ENCODE measurements around the gene PRKCE.

Gene PRKCE

DNA sequence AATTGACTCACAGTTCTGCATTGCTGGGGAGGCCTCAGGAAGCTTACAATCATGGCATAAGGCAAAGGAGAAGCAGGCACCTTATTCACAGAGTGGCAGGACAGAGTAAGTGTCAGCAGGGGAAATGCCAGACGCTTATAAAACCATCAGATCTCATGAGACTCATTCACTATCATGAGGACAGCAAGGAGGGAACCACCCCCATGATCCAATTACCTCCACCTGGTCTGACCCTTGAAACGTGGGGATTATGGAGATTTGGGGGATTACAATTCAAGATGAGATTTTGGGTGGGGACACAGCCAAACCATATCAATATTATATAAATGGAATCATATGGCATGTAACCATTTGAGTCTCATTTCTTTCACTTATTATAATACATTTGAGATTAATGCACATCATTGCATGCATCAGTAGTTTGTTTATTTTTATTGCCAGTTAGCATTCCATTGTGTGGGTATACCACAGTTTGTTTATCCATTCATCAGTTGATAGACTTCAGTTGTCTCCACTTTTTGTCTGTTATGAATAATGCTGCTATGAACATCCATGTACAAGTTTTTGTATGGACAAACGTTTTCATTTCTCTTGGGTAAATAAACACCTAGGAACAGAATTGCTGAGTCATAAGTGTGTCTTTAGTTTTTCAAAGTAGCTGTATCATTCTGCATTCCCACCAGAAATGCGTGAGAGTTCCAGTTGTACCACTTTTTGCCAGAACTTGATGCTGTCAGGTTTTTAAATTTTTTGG, 34.6 kb upstream of the PRKCE start:
- Histone ChIP-seq H3K4me1 (ENCODE audit: insufficient read depth, low read length) (no peaks in the 10 kb centered on the region), H3K27ac (ENCODE audit: low read depth, low read length) (no peak overlapping the region), H3K9me3 (ENCODE audit: low read length) (no peaks in the 10 kb centered on the region), H3K27me3 (ENCODE audit: control insufficient read depth in 1 of 2, insufficient read depth in 2 of 2, low read length in 2 of 2) (no peaks in the 10 kb centered on the region), H3K36me3 (ENCODE audit: insufficient read depth, low read length) (no peaks in the 10 kb centered on the region), H3K9ac (ENCODE audit: low read length) (no peak overlapping the region), H3K4me3 (ENCODE audit: low read depth in 1 of 2, low read length in 2 of 2) (no peak overlapping the region)

- Histone ChIP-seq H3K4me1 (ENCODE audit: insufficient read depth, low read length) (no peaks in the 10 kb centered on the region), H3K4me3 (ENCODE audit: low read depth in 1 of 2, low read length in 2 of 2) (no peak overlapping the region), H3K36me3 (ENCODE audit: insufficient read depth, low read length) (no peaks in the 10 kb centered on the region), H3K27ac (ENCODE audit: low read depth, low read length) (no peak overlapping the region), H3K27me3 (ENCODE audit: control insufficient read depth in 1 of 2, insufficient read depth in 2 of 2, low read length in 2 of 2) (no peaks in the 10 kb centered on the region), H3K9me3 (ENCODE audit: low read length) (no peaks in the 10 kb centered on the region), H3K9ac (ENCODE audit: low read length) (no peak overlapping the region)
These were observed 34.0 kb upstream of the PRKCE start for GRCh38 chr2:45617496-45617895.

- Histone ChIP-seq H3K27me3 (ENCODE audit: control insufficient read depth in 1 of 2, insufficient read depth in 2 of 2, low read length in 2 of 2) (no peaks in the 10 kb centered on the region), H3K27ac (ENCODE audit: low read depth, low read length) (no peak overlapping the region), H3K36me3 (ENCODE audit: insufficient read depth, low read length) (no peaks in the 10 kb centered on the region), H3K4me3 (ENCODE audit: low read depth in 1 of 2, low read length in 2 of 2) (no peak overlapping the region), H3K4me1 (ENCODE audit: insufficient read depth, low read length) (no peaks in the 10 kb centered on the region), H3K9me3 (ENCODE audit: low read length) (no peaks in the 10 kb centered on the region), H3K9ac (ENCODE audit: low read length) (no peak overlapping the region)
These were observed 29.0 kb upstream of the PRKCE start for GRCh38 chr2:45622336-45623075.

- no peaks in the 10 kb centered on the region for H3K27me3 ChIP-seq (ENCODE audit: control insufficient read depth in 1 of 2, insufficient read depth in 2 of 2, low read length in 2 of 2)
- no peaks in the 10 kb centered on the region for H3K9me3 ChIP-seq (ENCODE audit: low read length)
- no peak overlapping the region for H3K27ac ChIP-seq (ENCODE audit: low read depth, low read length)
- no peak overlapping the region for H3K9ac ChIP-seq (ENCODE audit: low read length)
- H3K4me3 ChIP-seq (ENCODE audit: low read depth in 1 of 2, low read length in 2 of 2), result no peak overlapping the region
- H3K4me1 ChIP-seq (ENCODE audit: insufficient read depth, low read length), result no peaks in the 10 kb centered on the region
- no peaks in the 10 kb centered on the region for H3K36me3 ChIP-seq (ENCODE audit: insufficient read depth, low read length)
These were observed 28.4 kb upstream of the PRKCE start for GRCh38 chr2:45623098-45623497.

DNA sequence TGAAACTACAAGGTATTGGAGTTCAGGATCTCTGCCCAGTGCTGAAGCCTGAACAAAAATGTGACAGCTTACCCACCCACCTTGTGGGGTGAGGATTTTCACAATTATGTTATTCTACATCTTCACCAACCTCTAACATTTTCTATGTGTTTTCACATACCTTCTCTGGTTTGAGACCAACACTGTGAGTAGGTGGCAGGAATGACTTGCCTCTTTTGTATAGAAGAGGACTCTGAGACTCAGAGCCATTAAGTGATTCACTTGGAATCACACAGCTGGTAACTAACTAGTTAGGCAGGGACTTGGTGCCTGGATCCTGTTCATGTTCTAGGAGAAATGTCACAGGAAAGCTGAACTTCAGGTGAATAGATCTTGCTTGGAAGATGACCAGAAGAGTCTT, 25.7 kb upstream of the PRKCE start:
- Histone ChIP-seq H3K4me1 (ENCODE audit: insufficient read depth, low read length) (no peaks in the 10 kb centered on the region), H3K9ac (ENCODE audit: low read length) (no peak overlapping the region), H3K36me3 (ENCODE audit: insufficient read depth, low read length) (no peaks in the 10 kb centered on the region), H3K27me3 (ENCODE audit: control insufficient read depth in 1 of 2, insufficient read depth in 2 of 2, low read length in 2 of 2) (no peaks in the 10 kb centered on the region), H3K27ac (ENCODE audit: low read depth, low read length) (no peak overlapping the region), H3K4me3 (ENCODE audit: low read depth in 1 of 2, low read length in 2 of 2) (no peak overlapping the region), H3K9me3 (ENCODE audit: low read length) (no peaks in the 10 kb centered on the region)

DNA sequence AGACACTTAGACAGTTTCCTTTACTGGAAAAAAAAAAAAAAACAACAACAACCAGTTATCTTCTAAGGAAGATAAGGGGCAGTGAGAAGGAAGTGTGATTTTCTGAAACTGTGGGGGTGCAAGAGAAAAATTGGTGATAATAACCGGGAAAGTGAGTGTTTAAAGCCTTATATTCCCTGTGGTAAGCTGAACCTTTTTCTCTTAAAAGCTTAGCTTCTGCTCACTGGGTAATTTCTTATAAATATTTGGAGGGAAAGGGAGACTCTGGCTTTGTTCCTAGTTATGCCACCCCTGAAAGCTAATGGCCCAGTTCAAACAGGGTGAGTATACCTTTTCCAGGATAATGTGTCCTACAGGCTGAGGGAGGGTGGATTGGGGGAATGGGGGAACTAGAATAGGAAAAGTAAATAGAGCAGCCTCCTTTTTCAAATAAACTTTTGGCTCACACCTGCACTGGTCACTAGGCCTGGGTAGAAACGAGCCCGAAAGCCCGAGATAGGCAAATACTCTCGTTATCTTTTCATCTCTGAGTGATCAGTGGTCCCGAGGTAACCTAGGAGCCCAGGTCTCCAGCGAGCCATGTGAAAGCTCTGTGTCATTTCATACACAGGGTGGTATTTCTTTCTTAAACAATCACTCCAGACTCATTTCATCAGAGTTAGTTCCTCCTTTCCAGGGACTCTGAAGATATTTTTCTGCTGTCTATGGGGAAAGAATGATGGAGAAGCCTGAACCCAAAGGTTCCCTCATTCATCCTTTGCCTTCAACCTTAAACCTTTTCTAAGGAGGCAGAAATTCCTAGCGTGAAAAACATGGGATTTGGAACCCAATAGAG, 24.9 kb upstream of the PRKCE start:
- Histone ChIP-seq H3K9ac (ENCODE audit: low read length) (no peak overlapping the region), H3K4me3 (ENCODE audit: low read depth in 1 of 2, low read length in 2 of 2) (no peak overlapping the region), H3K27me3 (ENCODE audit: control insufficient read depth in 1 of 2, insufficient read depth in 2 of 2, low read length in 2 of 2) (no peaks in the 10 kb centered on the region), H3K4me1 (ENCODE audit: insufficient read depth, low read length) (no peaks in the 10 kb centered on the region), H3K36me3 (ENCODE audit: insufficient read depth, low read length) (no peaks in the 10 kb centered on the region), H3K9me3 (ENCODE audit: low read length) (no peaks in the 10 kb centered on the region), H3K27ac (ENCODE audit: low read depth, low read length) (no peak overlapping the region)

- no peak overlapping the region for H3K4me3 ChIP-seq (ENCODE audit: low read depth in 1 of 2, low read length in 2 of 2)
- H3K36me3 ChIP-seq (ENCODE audit: insufficient read depth, low read length), result no peaks in the 10 kb centered on the region
- H3K9ac ChIP-seq (ENCODE audit: low read length), result no peak overlapping the region
- no peaks in the 10 kb centered on the region for H3K9me3 ChIP-seq (ENCODE audit: low read length)
- no peaks in the 10 kb centered on the region for H3K4me1 ChIP-seq (ENCODE audit: insufficient read depth, low read length)
- H3K27ac ChIP-seq (ENCODE audit: low read depth, low read length), result no peak overlapping the region
- H3K27me3 ChIP-seq (ENCODE audit: control insufficient read depth in 1 of 2, insufficient read depth in 2 of 2, low read length in 2 of 2), result no peaks in the 10 kb centered on the region
These were observed 23.6 kb upstream of the PRKCE start for GRCh38 chr2:45627911-45628310.

DNA sequence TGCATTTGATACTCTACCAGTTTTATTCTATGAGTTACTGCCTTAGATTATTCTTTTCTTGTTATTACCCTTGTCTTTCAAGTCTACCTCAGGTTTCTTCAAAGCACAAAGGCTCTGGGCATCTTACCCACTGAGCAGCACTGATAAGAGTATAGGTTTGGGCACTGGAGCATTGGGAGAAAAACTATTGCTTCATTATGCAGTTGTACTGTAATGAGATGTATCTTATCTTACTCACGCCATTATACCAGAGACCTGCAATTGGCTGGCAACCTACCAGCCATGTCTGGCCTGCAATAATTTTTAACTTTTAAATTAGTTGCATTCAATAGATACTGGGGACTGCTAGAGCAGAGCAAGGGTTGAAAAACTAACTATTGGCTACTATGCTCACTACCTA, 21.5 kb upstream of the PRKCE start:
- no peaks in the 10 kb centered on the region for H3K36me3 ChIP-seq (ENCODE audit: insufficient read depth, low read length)
- H3K9me3 ChIP-seq (ENCODE audit: low read length), result no peaks in the 10 kb centered on the region
- H3K4me3 ChIP-seq (ENCODE audit: low read depth in 1 of 2, low read length in 2 of 2), result no peak overlapping the region
- no peaks in the 10 kb centered on the region for H3K4me1 ChIP-seq (ENCODE audit: insufficient read depth, low read length)
- no peak overlapping the region for H3K27ac ChIP-seq (ENCODE audit: low read depth, low read length)
- no peaks in the 10 kb centered on the region for H3K27me3 ChIP-seq (ENCODE audit: control insufficient read depth in 1 of 2, insufficient read depth in 2 of 2, low read length in 2 of 2)
- no peak overlapping the region for H3K9ac ChIP-seq (ENCODE audit: low read length)

DNA sequence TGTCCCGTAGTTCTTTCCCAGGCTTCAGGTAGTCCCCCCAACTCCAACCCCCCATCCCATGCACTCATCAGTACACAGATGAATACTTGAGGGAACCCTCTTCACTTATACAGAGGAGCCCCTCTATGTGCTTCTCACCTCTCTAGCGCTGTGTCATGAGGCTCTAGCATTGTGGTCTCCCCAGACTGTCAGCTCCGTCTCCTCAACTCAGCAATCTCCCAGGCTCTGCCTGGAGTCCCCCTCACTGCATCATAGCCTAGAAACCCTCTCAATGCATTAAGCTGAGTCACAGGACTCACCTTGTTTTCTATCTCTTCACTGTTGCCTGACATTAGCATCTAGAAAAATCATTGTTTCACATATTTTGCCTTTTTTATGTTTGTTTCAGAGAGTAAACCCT, 20.2 kb upstream of the PRKCE start:
- H3K9ac ChIP-seq (ENCODE audit: low read length), result no peak overlapping the region
- H3K9me3 ChIP-seq (ENCODE audit: low read length), result no peaks in the 10 kb centered on the region
- no peak overlapping the region for H3K4me3 ChIP-seq (ENCODE audit: low read depth in 1 of 2, low read length in 2 of 2)
- H3K4me1 ChIP-seq (ENCODE audit: insufficient read depth, low read length), result no peaks in the 10 kb centered on the region
- no peak overlapping the region for H3K27ac ChIP-seq (ENCODE audit: low read depth, low read length)
- H3K36me3 ChIP-seq (ENCODE audit: insufficient read depth, low read length), result no peaks in the 10 kb centered on the region
- no peaks in the 10 kb centered on the region for H3K27me3 ChIP-seq (ENCODE audit: control insufficient read depth in 1 of 2, insufficient read depth in 2 of 2, low read length in 2 of 2)

DNA sequence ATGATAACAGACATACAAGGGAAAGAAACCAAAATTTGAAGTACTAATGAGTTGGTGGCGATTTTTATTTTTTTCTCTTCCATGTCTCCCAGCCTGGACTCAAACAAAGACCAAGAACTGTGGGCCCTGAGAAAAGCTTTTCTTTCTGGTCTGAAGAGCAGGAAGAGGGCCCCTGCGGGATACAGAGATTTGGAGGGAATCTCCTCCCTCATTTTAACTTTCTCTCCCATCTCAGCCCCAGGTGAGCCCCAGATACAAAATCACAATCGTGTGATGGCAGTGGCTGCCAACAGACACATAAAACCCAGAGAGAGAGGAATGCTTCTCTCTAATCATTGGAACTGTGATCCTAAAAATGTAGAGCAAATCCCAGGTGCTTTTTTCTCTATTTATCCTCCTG, 19.5 kb upstream of the PRKCE start:
- Histone ChIP-seq H3K36me3 (ENCODE audit: insufficient read depth, low read length) (no peaks in the 10 kb centered on the region), H3K4me1 (ENCODE audit: insufficient read depth, low read length) (no peaks in the 10 kb centered on the region), H3K27me3 (ENCODE audit: control insufficient read depth in 1 of 2, insufficient read depth in 2 of 2, low read length in 2 of 2) (no peaks in the 10 kb centered on the region), H3K9ac (ENCODE audit: low read length) (no peak overlapping the region), H3K27ac (ENCODE audit: low read depth, low read length) (no peak overlapping the region), H3K4me3 (ENCODE audit: low read depth in 1 of 2, low read length in 2 of 2) (no peak overlapping the region), H3K9me3 (ENCODE audit: low read length) (no peaks in the 10 kb centered on the region)

- Histone ChIP-seq H3K9ac (ENCODE audit: low read length) (no peak overlapping the region), H3K36me3 (ENCODE audit: insufficient read depth, low read length) (no peaks in the 10 kb centered on the region), H3K9me3 (ENCODE audit: low read length) (no peaks in the 10 kb centered on the region), H3K27ac (ENCODE audit: low read depth, low read length) (no peak overlapping the region), H3K4me1 (ENCODE audit: insufficient read depth, low read length) (no peaks in the 10 kb centered on the region), H3K4me3 (ENCODE audit: low read depth in 1 of 2, low read length in 2 of 2) (no peak overlapping the region), H3K27me3 (ENCODE audit: control insufficient read depth in 1 of 2, insufficient read depth in 2 of 2, low read length in 2 of 2) (no peaks in the 10 kb centered on the region)
These were observed 17.3 kb upstream of the PRKCE start for GRCh38 chr2:45634223-45634622.

All from muscle layer of colon (tissue), 2 donors.